Measurements from ENCODE around the gene HS3ST6.
"Not testable (repeated sequence)": the region's sequence is repeated elsewhere in the genome, so short reads cannot be mapped to it uniquely, and the experiment has no call there.

HS3ST6 gene

DNA sequence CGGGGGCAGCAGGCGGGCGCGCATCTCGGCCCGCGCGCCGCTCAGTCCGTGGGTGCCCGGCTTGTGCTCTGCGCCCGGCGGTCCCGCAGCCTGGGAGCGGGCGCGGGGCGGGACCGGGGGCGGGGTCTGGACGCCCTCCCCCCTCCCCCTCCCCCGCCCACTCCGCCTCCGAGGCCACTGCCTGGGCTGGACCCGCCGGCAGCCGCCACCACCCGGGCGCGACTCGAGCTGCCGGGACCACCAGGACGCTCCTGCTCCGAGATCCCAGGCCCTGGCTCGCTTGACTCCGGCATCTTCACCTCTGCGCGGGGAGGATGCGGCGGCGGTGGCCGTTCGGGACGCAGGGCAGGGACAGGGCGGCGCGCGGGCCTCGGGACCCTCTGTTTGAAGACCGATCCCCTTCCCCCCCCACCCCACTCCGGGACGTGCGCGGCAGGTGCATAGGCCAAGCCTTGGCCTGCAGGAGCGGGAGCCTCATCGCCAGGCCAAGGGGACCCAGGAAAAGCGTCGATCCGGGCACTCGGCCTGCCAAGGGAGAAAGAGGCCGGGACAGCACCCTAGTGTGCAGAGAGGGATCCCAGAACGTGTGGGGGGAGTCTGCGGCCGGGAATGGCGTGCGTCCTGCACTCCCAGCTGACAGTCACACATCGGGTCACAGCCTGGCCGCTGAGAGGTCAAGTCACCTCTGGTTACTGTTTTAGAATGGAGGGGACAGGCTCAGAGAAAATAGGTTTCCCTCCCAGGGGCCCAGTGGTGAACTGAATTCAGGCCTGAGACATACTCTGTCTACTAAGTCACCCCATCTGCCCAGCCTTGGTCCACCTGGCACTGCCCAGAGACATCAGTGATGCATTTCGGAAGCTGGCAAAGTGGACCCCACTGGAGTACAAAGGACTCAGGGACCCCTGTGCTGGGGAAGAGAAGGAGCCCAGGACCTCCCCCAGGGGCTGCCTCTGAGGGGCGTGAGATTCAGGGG is at the start of gene HS3ST6:
TSS of gene HS3ST6 (minus strand) at position 65 of the 976 bp plus-strand sequence. CDS start 92 bp downstream, outside the sequence.
- no peak for DNase-seq

DNA sequence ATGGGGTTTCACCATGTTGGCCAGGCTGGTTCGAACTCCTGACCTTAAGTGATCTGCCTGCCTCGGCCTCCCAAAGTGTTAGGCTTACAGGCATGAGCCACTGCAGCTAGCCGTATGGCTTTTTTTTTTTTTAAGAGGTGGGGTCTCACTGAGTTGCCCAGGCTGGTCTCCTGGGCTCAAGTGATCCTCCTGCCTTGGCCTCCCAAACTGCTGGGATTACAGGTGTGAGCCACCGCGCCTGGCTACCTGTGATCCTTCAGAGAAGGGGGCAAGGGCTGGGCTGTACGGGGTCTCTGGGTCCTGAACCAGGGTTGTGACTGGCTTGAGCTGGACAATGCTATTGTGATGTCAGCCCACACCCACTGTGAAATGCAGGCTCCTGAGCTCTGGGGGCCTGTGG is 48.2 kb upstream of the HS3ST6 start, which contains the start of gene RNF151:
TSS of gene RNF151 (plus strand) at position 397 of the 400 bp plus-strand sequence. CDS start 26 bp downstream, outside the sequence.
- no peak for DNase-seq

DNA sequence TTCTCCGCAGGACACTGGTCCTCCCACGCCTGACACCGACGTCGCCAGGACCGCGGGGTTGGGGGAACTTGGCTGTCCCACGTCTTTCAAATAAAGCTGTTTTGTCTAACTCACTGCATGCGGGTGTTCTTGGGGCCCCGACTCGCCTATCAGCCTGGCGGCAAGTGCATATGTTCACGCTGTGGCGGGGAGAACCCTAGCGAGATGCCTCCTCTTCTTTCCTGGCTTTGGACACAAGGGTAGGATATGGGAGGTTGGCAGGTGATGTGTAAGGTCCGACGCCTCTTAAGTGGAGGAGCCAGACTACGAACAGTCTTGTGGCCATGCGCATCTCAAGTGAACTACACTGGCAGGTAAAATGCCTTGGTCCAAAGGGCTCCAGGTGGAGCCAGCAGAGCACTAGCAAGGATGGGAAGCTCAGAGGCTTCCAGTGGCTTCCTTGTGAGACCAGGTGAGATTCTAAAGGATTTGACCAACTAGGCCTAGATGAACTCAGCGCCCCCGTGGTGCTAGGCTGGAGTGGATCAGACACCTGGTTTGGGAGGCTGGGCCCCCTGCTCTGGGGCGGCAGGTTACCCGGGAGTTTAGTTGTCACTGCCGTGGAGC is 47.3 kb upstream of the HS3ST6 start:
- no peak for DNase-seq

DNA sequence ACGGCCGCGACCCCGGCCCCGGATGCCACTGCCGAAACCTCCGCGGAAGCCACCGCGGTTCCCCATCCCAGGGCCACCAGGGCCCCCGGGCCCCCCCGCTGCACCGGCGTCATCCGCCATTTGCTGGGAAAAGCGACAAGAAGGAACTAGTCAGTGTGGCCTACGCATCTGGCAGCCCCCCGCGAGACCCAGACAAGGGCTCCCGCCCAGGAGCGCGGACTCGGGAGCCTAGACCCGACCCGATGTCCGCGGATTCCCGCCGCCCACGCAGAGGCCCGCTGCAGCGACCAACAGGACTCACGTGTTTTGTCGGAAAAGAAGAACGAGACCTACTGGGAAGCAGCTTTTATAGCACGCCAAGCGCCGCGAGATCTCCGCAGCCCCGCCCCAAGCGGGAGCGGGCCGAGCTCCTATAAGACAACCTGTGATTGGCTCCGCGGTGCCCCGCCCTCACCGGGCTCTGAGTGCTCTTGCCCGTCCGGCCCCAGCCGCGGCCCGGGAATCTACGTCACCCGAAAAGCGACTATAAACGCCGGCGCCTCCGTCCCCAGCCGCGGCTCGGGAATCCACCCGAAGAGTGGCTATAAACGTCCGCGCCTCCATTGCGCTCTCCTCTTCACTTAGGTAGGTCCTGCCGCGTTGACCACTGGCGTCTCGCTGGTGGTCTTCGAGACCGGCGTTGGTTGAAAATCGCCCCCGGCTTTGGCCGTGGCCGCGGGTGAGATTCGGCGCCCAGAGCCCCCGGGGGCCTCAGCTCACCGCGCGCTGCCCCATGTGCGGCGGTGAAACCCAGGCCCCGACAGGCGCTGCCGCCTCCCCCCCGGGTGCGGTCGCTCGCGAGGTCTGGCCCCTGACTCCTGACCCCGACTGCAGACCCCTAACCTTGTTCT is 46.5 kb upstream of the HS3ST6 start, which contains the start of gene RPS2:
TSS of gene RPS2 (minus strand) at position 321 of the 890 bp plus-strand sequence. CDS start at position 120, 201 bp downstream.
- peak; percentile 68 for DNase-seq

DNA sequence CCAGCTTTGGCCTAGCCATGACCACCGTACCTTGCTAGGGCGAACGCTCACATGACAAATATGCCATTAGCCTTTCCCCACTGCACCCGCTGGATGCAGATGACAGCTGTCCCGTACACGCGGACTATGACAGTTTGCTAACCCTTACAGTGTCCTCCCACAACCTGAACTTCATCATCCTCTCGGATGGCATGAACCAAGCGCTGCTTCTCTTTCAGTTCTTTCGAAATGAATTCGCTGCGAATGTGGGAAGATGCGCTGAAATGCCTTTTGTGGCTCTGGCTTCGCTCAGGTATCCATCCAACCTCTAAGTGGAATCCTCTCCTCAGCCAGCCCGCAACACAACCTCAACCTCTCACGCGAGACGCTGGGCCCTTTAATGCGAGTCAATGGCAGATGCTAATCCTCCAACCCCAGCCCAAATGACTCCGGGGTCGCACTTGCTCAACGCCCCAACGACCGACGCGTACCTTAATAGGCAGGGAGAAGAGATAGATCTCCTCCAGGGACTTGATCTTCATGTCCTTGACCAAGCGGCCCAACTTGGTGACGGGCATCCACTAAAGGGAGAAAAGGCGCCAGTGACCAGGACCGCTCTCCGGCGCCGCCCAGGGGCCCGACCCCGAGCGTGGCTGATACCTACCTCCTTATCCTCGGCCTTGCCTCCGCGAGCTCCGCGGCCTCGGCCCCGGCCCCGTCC is 45.7 kb upstream of the HS3ST6 start:
- DNase-seq = no peak

DNA sequence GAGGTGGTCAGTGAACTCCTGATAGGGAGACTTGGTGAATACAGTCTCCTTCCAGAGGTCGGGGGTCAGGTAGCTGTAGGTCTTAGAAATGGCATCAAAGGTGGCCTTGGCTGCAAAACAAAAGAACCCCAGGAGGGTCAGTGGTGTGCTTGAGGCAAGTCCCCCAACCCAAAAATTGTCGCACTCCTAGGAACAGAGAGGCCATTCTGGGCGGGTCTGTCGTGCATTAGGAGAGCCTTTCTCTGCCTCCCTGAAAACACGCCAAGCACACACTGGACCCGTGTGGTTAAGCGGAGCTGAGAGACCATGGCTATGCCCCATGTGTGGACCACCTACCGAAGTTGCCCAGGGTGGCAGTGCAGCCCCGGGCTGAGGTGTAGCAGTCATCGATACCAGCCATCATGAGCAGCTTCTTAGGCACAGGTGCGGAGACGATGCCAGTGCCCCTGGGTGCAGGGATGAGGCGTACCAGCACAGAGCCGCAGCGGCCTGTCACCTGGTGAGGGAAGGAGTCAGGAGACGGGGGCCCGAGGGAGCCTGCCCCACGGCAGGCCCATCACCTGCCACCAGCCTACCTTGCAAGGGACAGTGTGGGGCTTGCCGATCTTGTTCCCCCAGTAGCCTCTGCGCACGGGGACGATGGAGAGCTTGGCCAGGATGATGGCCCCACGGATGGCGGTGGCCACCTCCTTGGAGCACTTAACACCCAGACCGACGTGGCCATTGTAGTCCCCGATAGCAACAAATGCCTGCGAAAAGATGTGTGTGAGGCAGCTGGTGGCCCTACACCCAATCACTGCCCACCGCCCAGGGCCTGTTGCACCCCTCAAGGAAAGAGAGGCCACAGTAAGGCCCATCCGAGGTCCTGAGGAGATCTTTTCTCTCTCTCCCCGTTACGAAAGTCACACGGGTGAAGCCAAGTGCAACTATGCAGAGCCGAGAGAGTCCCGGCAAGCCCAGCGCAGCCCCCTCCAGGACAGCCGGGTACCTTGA is 44.2 kb upstream of the HS3ST6 start:
- DNase-seq = not testable (repeated sequence)

DNA sequence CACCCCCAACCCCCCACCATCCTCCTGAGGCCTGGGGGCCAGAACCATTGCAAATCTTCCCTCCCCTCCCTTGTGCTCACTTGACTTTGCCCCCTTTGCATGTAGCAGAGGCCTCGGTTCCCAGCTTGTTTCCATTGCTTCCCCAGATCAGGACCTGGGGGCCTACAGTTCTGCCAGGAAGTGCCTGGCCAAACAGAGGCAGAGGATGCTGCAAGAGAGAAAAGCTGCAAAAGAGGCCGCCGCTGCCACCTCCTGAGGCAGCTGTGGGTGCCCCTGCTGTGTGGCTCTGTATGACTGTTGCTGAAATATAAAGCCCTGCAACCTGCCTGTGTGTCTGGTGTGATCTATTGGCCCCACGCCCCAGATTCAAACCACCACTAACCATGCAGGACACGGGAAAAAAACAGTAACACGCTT is 43.4 kb upstream of the HS3ST6 start:
- DNase-seq = no peak

DNA sequence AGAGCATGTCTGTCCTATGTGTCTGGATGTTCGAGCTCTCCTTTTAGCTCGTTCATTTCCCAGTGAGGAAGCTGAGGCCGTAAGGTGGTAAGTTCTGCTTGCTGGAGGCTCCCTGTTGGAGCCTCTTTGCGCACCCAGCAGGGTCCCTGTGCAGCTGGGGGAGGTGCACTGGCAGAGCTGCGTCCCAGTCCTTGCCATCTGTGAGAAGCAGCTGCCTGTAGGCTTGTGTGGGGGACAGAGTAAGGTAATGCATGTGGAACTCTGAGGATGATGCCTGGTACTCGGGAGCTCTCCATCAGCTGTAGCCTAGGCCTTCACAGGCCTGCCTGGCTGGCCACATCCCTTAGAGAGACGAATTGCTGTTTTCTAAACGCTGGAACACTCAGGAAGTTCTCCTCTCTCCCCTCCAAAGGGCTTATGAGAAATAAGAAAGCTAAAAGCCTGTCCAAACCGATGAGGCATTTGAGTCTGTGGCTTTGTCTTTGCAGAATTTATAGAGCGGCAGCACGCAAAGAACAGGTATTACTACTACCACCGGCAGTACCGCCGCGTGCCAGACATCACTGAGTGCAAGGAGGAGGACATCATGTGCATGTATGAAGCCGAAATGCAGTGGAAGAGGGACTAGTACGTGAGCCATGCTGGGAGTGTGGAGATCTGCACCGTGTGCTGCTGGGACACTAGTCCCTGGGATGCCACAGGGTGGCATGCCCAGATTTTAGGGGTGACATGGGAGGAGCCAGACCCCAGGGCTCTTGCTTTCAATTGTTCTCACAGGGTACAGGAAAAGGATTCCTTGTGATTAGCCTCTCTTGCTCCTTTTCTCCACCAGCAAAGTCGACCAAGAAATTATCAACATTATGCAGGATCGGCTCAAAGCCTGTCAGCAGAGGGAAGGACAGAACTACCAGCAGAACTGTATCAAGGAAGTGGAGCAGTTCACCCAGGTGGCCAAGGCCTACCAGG is 42.7 kb upstream of the HS3ST6 start:
- DNase-seq = no peak

DNA sequence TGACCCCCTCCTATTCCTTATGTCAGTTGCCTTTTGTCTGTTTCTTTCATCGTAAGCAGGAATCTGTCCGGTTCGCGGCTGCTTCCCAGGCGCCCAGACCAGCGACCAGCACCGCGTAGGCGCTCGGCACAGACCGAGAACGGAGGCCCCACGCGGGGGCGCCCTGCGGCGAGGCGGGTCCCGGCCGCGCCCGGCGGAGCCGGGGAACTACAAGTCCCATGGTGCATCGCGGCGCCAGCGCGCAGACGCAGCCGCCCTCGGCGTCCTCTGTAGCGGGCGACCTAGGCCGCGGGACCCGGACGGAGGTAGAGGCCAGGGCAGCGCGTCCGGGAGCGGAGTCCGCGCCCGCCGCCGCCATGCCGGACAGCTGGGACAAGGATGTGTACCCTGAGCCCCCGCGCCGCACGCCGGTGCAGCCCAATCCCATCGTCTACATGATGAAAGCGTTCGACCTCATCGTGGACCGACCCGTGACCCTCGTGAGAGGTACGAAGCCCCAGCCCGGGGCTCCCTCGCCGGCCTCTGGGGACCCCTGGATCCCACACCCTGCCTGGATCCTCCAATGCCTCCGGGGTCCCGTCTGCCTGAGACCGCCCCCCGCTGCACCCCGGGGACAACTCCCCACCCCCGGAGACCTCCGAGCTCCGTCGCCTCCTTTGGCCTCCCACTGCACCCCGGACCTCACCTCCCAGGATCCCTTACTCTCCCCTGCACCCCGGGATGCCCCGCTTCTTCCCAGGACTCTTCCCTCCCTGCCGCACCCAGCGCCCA is 41.2 kb upstream of the HS3ST6 start, which contains the start of gene NDUFB10:
TSS of gene NDUFB10 (plus strand) at position 270 of the 771 bp plus-strand sequence. CDS start at position 357, 87 bp downstream.
- no peak for DNase-seq

DNA sequence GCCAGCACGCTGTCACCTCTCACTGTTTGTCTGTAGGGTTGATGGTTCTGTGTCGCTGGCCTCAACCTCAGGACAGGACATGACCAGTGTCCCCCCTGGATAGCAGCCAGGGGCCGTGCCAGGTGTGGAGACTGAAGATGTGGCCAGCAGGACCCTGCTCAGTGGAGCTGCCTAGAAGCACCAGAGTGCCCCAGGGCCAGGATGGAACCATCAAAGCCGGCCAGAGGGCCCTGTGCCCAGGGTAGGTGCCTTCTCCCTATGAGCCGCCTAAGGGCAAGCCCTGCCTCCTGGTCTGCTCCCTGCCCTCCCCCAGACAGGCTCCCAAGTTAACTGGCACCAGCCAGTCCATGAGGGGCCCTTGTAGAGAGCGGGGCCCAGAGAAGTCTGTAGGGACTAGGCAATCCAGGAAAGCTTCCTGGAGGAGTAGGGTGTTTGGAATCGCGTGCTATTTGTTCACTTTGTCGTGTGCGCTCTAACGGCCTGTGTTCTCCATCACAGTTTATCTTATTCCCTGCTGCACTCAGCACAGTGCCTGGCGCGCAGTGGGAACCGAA is 40.6 kb upstream of the HS3ST6 start:
- DNase-seq = no peak

DNA sequence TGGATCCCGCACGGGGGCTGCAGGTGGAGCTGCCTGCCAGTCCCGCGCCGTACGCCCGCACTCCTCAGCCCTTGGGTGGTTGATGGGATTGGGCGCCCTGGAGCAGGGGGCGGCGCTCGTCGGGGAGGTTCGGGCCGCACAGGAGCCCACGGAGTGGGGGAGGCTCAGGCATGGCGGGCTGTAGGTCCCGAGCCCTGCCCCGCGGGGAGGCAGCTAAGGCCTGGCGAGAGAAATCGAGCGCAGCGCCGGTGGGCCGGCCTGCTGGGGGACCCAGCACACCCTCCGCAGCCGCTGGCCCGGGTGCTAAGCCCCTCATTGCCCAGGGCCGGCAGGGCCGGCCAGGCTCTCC is 39.9 kb upstream of the HS3ST6 start:
- DNase-seq = not testable (repeated sequence)

DNA sequence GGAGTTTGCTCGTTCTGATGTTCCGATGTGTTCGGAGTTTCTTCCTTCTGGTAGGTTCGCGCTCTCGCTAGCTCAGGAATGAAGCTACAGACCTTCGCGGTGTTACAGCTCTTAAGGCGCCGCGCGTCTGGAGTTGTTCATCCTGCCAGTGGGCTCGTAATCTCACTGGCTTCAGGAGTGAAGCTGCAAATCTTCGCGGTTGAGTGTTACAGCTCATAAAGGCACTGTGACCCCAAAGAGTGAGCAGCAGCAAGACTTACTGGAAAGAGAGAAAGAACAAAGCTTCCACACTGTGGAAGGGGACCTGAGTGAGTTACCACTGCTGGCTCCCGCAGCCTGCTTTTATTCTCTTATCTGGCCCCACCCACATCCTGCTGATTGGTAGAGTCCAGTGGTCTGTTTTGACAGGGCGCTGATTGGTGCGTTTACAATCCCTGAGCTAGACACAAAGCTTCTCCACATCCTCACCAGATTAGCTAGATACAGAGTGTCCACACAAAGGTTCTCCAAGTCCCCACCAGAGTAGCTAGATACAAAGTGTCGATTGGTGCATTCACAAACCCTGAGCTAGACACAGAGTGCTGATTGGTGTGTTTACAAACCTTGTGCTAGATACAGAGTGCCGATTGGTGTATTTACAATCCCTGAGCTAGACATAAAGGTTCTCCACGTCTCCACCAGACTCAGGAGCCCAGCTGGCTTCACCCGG is 39.4 kb upstream of the HS3ST6 start:
- DNase-seq = not testable (repeated sequence)

DNA sequence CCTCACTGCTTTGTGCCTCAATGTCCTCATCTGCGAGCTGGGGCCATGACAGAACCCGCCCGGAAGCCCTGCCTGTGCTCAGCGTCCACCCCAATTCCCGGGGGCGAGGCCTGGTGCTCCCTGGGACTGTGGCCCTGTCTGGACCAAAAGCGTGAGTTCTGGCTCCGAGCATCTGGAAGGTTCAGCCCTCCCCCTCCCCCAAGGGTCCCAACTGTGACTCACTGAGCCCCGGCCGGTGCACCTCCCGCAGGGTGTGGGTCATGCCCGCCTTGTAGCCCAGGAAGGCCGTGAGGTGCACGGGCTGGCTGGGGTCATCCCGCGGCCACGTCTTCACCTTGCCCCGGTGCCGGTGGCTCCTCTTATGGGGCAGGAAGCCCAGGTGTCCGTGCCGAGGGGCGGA is 35.5 kb upstream of the HS3ST6 start:
- no peak for DNase-seq

DNA sequence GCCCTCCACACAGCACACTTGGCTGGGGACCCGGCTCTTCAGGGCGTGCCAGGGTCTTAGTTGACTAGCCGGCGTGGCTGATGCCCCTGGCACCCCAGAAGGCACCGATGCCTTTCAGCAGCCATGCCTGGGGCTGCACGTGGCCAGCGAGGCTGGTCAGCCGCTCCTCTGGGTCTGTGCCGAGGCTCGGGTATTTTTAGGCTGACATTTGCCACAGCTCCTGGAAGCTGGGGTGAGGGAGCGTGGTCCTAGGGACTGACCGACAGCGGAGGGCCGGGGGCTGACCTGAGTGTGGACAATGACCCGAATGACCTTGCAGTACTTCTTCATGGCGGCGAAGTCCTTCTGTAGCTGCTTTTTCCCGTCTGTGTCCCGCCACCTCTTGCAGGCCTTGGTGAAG is 32.3 kb upstream of the HS3ST6 start:
- no peak for DNase-seq

DNA sequence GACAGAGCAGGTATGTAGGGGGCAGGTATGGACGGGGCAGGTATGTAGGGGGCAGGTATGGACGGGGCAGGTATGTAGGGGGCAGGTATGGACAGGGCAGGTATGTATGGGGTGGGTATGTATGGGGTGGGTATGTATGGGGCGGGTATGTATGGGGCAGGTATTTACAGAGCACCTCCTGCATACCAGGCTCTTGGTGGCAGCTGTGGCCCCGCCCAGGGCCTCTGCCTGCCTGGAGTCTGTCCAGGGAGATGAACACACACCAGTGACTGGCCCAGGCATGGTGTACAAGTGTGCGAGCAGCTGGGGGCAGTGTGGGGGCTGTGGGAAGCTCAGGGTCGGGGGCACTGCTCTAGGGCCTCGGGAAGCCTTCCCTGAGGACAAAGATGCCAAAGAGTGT is 31.8 kb upstream of the HS3ST6 start:
- no peak for DNase-seq

DNA sequence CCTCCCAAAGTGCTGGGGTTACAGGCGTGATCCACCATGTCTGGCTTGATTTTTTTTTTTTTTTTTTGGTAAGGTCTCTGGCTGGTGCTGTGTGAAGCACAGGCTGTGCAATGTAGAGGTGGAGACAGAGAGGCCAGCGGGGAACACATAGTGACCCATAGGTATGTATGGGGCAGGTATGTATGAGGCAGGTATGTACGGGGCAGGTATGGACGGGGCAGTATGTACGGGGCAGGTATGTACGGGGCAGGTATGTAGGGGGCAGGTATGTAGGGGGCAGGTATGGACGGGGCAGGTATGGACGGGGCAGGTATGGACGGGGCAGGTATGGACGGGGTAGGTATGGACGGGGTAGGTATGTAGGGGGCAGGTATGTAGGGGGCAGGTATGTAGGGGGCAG is 31.3 kb upstream of the HS3ST6 start:
- no peak for DNase-seq

DNA sequence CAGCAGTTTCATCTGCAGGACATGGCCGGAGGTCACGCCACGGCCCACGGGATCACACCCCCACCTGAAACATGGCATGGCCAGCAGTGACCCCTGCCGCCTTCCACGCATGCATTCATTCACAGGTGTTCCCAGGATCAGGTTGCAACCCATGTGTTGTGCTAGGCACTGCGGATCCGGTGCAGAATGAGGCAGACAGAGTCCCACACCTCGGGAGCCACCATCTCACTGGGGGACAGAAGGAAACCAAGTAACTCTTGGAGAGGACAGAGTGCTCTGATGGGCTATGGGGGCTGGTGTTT is 29.1 kb upstream of the HS3ST6 start:
- DNase-seq = no peak
